ENCODE data around the gene VRK3.

VRK3 gene

GRCh38 chr19:49929611-49930482 lies 95.3 kb downstream of the VRK3 start:
- DNase-seq (ENCODE audit: low read depth), result peak; percentile 96

GRCh38 chr19:49929121-49929610 lies 96.0 kb downstream of the VRK3 start, which contains the start of the genes ATF5 and NUP62:
Gene ATF5 (plus strand): TSS chr19:49929205. CDS start chr19:49930851, 1,646 bp downstream.
Gene NUP62 (minus strand): TSS chr19:49929504. CDS start chr19:49909807, 19,697 bp downstream.
- DNase-seq (ENCODE audit: low read depth), result peak; percentile 62

- no peak for DNase-seq (ENCODE audit: low read depth)
Observed at GRCh38 chr19:49927526-49928264, 97.5 kb downstream of the VRK3 start.

- DNase-seq (ENCODE audit: low read depth), result no peak
Observed at GRCh38 chr19:49926515-49926914, 98.7 kb downstream of the VRK3 start.
